ENCODE measurements around the gene RAI14.
A peak's percentile ranks its signal among the peaks of the same experiment; 100 is the strongest.

Gene RAI14

GRCh38 chr5:34841816-34842215 is 185.7 kb downstream of the RAI14 start:
- no peak for DNase-seq (ENCODE audit: low read depth in 2 of 2)
- no peak overlapping the region for H3K4me3 ChIP-seq (replicated peaks in 1 of 2; ENCODE audit: low read depth in 2 of 2, low read length in 2 of 2)
- TF ChIP-seq, protein P1, sequence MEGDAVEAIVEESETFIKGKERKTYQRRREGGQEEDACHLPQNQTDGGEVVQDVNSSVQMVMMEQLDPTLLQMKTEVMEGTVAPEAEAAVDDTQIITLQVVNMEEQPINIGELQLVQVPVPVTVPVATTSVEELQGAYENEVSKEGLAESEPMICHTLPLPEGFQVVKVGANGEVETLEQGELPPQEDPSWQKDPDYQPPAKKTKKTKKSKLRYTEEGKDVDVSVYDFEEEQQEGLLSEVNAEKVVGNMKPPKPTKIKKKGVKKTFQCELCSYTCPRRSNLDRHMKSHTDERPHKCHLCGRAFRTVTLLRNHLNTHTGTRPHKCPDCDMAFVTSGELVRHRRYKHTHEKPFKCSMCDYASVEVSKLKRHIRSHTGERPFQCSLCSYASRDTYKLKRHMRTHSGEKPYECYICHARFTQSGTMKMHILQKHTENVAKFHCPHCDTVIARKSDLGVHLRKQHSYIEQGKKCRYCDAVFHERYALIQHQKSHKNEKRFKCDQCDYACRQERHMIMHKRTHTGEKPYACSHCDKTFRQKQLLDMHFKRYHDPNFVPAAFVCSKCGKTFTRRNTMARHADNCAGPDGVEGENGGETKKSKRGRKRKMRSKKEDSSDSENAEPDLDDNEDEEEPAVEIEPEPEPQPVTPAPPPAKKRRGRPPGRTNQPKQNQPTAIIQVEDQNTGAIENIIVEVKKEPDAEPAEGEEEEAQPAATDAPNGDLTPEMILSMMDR (IDR thresholded peaks at IDR 0.05; ENCODE audit: low read depth, low read length) = no peak

GRCh38 chr5:34842554-34842953 is 186.4 kb downstream of the RAI14 start:
- DNase-seq (ENCODE audit: low read depth in 2 of 2) = no peak
- H3K4me3 ChIP-seq (replicated peaks in 1 of 2; ENCODE audit: low read depth in 2 of 2, low read length in 2 of 2) = no peak overlapping the region
- TF ChIP-seq, protein P1 (IDR thresholded peaks at IDR 0.05; ENCODE audit: low read depth, low read length) = no peak

DNA sequence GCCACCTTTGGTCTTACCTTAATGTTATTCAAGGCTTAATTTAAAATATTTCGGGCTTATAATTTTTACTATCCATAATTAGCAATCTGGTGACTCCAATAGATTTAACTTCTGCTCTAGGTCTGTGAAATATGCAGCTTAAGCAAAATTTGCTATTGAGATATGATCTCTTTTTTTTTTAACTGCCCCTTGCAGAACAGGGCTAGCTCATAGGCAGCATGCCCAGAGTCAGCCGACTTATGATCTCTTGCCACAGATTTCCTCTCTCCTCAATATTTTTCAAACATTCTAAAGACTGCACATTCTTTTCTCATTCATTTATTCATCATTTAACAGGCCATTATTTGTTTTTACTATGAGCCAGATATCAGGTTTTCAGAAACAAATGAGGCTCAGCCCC is 187.4 kb downstream of the RAI14 start:
- H3K4me3 ChIP-seq (replicated peaks in 1 of 2; ENCODE audit: low read depth in 2 of 2, low read length in 2 of 2) = no peak overlapping the region
- DNase-seq (ENCODE audit: low read depth in 2 of 2) = peak in 1 of 2 donors; percentile 54
- TF ChIP-seq, protein P1 (IDR thresholded peaks at IDR 0.05; ENCODE audit: low read depth, low read length) = no peak

DNA sequence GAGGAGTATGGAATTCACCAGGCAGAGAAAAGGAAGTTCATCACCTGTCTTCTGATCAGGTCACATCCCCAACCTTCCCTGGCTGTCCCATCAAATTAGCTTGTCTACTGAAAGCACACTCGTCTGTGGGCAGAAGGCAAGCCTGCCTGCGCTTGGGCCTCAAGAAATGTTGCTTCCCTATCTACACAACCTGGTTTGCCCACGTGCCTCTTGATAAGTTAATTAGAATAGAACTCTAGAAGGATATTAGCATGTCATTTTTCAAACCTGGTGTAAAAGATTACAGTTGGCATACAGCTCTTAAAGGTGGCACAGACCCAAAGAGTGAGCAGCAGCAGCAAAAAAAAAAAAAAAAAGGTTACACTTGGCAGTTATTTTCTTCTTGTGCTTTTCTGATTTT is 188.0 kb downstream of the RAI14 start:
- no peak overlapping the region for H3K4me3 ChIP-seq (replicated peaks in 1 of 2; ENCODE audit: low read depth in 2 of 2, low read length in 2 of 2)
- TF ChIP-seq, protein P1 (IDR thresholded peaks at IDR 0.05; ENCODE audit: low read depth, low read length) = no peak
- no peak for DNase-seq (ENCODE audit: low read depth in 2 of 2)

DNA sequence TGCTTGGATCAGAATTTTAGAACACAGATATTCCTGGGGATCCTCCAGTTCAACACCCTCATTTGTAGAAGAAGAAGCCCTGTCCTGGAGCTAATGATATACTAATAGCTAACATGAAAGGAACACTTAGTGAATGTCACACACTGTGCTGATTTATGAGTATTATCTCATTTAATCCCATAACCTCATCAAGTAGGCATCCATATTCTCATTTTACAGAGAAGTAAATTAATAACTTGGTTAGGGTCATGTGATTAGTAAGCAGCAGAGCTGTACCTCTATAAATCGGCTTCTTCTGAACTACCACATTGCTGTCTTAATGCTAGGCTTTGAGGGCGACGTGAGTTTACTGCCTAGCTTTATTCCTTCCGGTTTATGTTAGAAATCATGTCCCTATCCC is 188.9 kb downstream of the RAI14 start:
- H3K4me3 ChIP-seq (replicated peaks in 1 of 2; ENCODE audit: low read depth in 2 of 2, low read length in 2 of 2) = no peak overlapping the region
- DNase-seq (ENCODE audit: low read depth in 2 of 2) = no peak
- TF ChIP-seq, protein P1 (IDR thresholded peaks at IDR 0.05; ENCODE audit: low read depth, low read length) = no peak

- DNase-seq (ENCODE audit: low read depth in 2 of 2) = no peak
- TF ChIP-seq, protein P1 (IDR thresholded peaks at IDR 0.05; ENCODE audit: low read depth, low read length) = no peak
- H3K4me3 ChIP-seq (replicated peaks in 1 of 2; ENCODE audit: low read depth in 2 of 2, low read length in 2 of 2) = no peak overlapping the region
Observed at GRCh38 chr5:34847056-34847455, 190.9 kb downstream of the RAI14 start.

DNA sequence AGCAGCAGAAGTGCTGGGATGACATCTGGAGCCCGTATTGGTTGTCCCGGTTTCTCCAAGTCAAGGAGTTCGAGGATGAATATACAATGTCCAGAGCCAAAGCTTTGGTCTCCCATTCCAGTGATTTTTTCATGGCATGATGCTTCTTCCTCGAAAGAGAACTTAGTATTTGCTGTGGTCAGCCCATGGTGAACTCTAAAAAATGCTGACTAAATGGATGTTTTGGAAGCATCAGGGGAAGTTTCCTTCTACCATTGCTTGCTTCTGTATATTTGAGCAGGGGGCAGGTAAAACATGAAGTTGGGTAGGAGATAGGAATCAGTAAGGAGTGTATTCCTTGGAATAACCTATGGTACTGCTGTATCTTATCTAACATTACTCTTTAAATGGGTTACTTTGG is 191.4 kb downstream of the RAI14 start:
- DNase-seq (ENCODE audit: low read depth in 2 of 2) = no peak
- no peak overlapping the region for H3K4me3 ChIP-seq (replicated peaks in 1 of 2; ENCODE audit: low read depth in 2 of 2, low read length in 2 of 2)
- TF ChIP-seq, protein P1 (IDR thresholded peaks at IDR 0.05; ENCODE audit: low read depth, low read length) = no peak

Data from cardiac fibroblast (primary cell).